ENCODE measurements around the gene UBE2J2. TPM values are rescaled to one million over a fixed set of nuclear protein-coding genes. Genes with fewer than 3 reads are reported as not detected.

The UBE2J2 gene
- polyA plus RNA-seq, 1 of the 3 experiments (the other 2 are of a cell fraction), result 47.5 TPM

- TF ChIP-seq REST (IDR thresholded peaks at IDR 0.05; ENCODE audit: low read depth, low read length) (no peak), RXRA (IDR thresholded peaks at IDR 0.05; ENCODE audit: borderline replicate concordance, low read depth) (no peak), FOSL2 (IDR thresholded peaks at IDR 0.05; ENCODE audit: borderline replicate concordance, low read depth) (no peak), SMC3 (IDR thresholded peaks at IDR 0.05; ENCODE audit: low read depth, low read length) (no peak)
Observed at GRCh38 chr1:1256956-1257871, 16.4 kb downstream of the UBE2J2 start (continued).

GRCh38 chr1:1255611-1256010, 18.0 kb downstream of the UBE2J2 start:
- CTCF ChIA-PET, result interaction anchor here (1.0 to 2.0 kb wide), 4 partner anchors 9 to 223 kb away, joined by 3 to 11 read pairs (median 4); partner anchors contain the start of gene C1QTNF12
- TF ChIP-seq EP300 (IDR thresholded peaks at IDR 0.05; ENCODE audit: borderline replicate concordance in 1 of 2, low read depth in 1 of 2, low read length in 1 of 2) (no peak), SIN3A (IDR thresholded peaks at IDR 0.05; ENCODE audit: borderline replicate concordance, low read depth, low read length) (no peak), TEAD4 (IDR thresholded peaks at IDR 0.05; ENCODE audit: borderline replicate concordance, insufficient read depth) (no peak), CHD2 (IDR thresholded peaks at IDR 0.05; ENCODE audit: low read length, partially characterized antibody) (no peak), RCOR1 (IDR thresholded peaks at IDR 0.05; ENCODE audit: low read length) (no peak), MAX (IDR thresholded peaks at IDR 0.05; ENCODE audit: low read depth) (no peak), EZH2phosphoT487 (IDR thresholded peaks at IDR 0.05; ENCODE audit: borderline replicate concordance, low read depth) (no peak), TCF12 (IDR thresholded peaks at IDR 0.05) (no peak), TAF1 (IDR thresholded peaks at IDR 0.05; ENCODE audit: borderline replicate concordance, low read depth, low read length) (no peak), RFX5 (IDR thresholded peaks at IDR 0.05; ENCODE audit: low read length) (no peak)
- H3K36me3 ChIP-seq (replicated peaks in 1 of 2; ENCODE audit: control insufficient read depth in 1 of 2, insufficient read depth in 2 of 2, low read length in 1 of 2), result peaks cover 0 to 52% of the 10 kb centered on the region in 2 experiments

More at GRCh38 chr1:1255611-1256010, 18.0 kb downstream of the UBE2J2 start:
- 0 out of 2 replicates have a peak, but pooled peaks cover 2% of the 10 kb centered on the region for H3K79me2 ChIP-seq (ENCODE audit: insufficient read depth)
- no peak overlapping the region for H3K4me3 ChIP-seq (ENCODE audit: low read depth in 2 of 2, low read length in 1 of 2)
- no peak for DNase-seq
- WGBS (ENCODE audit: low lambda C conversion rate), result 90% methylated on average over 1 of the region's 10 CpGs
- POLR2A ChIA-PET, result no interaction called here
- no peaks in the 10 kb centered on the region for H3K27me3 ChIP-seq (ENCODE audit: insufficient read depth)
- H3K4me1 ChIP-seq (ENCODE audit: control insufficient read depth in 1 of 2, insufficient read depth in 2 of 2, low read depth in 1 of 2, low read length in 1 of 2), result no peaks in the 10 kb centered on the region; a peak in 1 of 4 replicates
- no peak overlapping the region for H3K9ac ChIP-seq
- H2AFZ ChIP-seq (ENCODE audit: low read depth), result no peak overlapping the region
- H3K9me3 ChIP-seq, result no peaks in the 10 kb centered on the region
- no peaks in the 10 kb centered on the region for H3K9me2 ChIP-seq
- H3F3A ChIP-seq (replicated peaks; ENCODE audit: insufficient read depth), result no peaks in the 10 kb centered on the region
- no peak overlapping the region for H3K4me2 ChIP-seq
- no peak overlapping the region for H3K27ac ChIP-seq (ENCODE audit: low read depth in 2 of 2, low read length in 1 of 2)
- 0 out of 2 replicates have a peak, but pooled peaks cover 11% of the 10 kb centered on the region for H4K20me1 ChIP-seq (ENCODE audit: insufficient read depth)

Data from SK-N-SH (cell line).